ENCODE results near the gene NSD2.

DNA sequence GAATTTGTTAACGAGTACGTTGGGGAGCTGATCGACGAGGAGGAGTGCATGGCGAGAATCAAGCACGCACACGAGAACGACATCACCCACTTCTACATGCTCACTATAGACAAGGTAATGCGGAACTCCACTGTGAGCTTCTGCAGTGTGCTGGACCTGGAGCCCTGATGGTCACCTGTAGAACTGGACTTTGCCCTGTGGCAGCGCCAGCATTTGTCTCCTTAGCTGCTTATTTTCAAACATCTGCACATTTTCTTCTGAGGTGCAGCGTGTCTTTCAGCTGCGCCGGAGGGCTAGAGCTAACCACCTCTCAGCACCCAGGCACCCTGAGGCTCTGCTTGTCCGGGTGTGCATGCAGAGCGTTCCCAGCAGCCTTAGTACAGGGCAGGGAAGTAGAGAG is 89.8 kb downstream of the NSD2 start:
- TF ChIP-seq, protein P1, sequence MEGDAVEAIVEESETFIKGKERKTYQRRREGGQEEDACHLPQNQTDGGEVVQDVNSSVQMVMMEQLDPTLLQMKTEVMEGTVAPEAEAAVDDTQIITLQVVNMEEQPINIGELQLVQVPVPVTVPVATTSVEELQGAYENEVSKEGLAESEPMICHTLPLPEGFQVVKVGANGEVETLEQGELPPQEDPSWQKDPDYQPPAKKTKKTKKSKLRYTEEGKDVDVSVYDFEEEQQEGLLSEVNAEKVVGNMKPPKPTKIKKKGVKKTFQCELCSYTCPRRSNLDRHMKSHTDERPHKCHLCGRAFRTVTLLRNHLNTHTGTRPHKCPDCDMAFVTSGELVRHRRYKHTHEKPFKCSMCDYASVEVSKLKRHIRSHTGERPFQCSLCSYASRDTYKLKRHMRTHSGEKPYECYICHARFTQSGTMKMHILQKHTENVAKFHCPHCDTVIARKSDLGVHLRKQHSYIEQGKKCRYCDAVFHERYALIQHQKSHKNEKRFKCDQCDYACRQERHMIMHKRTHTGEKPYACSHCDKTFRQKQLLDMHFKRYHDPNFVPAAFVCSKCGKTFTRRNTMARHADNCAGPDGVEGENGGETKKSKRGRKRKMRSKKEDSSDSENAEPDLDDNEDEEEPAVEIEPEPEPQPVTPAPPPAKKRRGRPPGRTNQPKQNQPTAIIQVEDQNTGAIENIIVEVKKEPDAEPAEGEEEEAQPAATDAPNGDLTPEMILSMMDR (optimal IDR thresholded peaks at IDR 0.05 in 1 of 3, IDR thresholded peaks at IDR 0.05 in 1 of 3, conservative IDR thresholded peaks at IDR 0.05 in 1 of 3; ENCODE audit: extremely low read depth in 1 of 3, insufficient read depth in 2 of 3, low read length in 3 of 3): no peak
- no peak for TF ChIP-seq EZH2 (IDR thresholded peaks at IDR 0.05; ENCODE audit: low read length)
